H1 (cell line): ENCODE results near the gene CNTD1. TPM values are rescaled to one million over a fixed set of nuclear protein-coding genes. Genes with fewer than 3 reads are reported as not detected.

Experiments
- CTCF ChIA-PET: fragments of 300-600 bp; sonication (Branson Sonifier 250); formaldehyde crosslinking; loops from one replicate; lab custom pipeline; 2021; ENCODE audit not compliant: partially characterized antibody; lab: Charles Lee
- POLR2A ChIA-PET: fragments of 300-600 bp; sonication (Branson Sonifier 250); formaldehyde crosslinking; loops from one replicate; lab custom pipeline; 2021; ENCODE audit warnings: inconsistent platforms; ENCODE audit not compliant: partially characterized antibody; lab: Charles Lee
- DNase-seq, 2 experiments: peaks; one replicate each; pipeline versions ENCODE4 v3.0.0 to v3.0.0-alpha.2; 2010 to 2022; ENCODE audit warnings: low spot score in 2 of 2, low read depth in 1 of 2, mixed read lengths in 1 of 2
- FAIRE-seq: peaks from 2 replicates; lab custom pipeline; 2011; peaks lifted over from hg19 to GRCh38; lab: Jason Lieb, UNC
- H2AFZ ChIP-seq: 2 replicates; pipeline ENCODE4 v1.8.1; 2012; ENCODE audit warnings: low read length, inconsistent platforms
- H2AK5ac ChIP-seq: 2 replicates; pipeline ENCODE4 v1.6.1; 2013; ENCODE audit warnings: low read depth, low read length
- H2BK120ac ChIP-seq: replicated peaks from 2 replicates; pipeline ENCODE3; 2013; ENCODE audit warnings: low read depth, low read length, inconsistent platforms
- H2BK12ac ChIP-seq: 2 replicates; pipeline ENCODE4 v1.6.1; 2013; ENCODE audit warnings: low read depth, low read length
- H2BK15ac ChIP-seq: 2 replicates; pipeline ENCODE4 v1.6.1; 2013; ENCODE audit warnings: low read length
- H2BK20ac ChIP-seq: 2 replicates; pipeline ENCODE4 v1.6.1; 2013; ENCODE audit warnings: low read length
- H2BK5ac ChIP-seq: 2 replicates; pipeline ENCODE4 v1.6.1; 2013; ENCODE audit warnings: low read depth, low read length
- H3K14ac ChIP-seq: 2 replicates; pipeline ENCODE4 v1.6.1; 2013; ENCODE audit warnings: inconsistent platforms; ENCODE audit not compliant: insufficient read length
- H3K18ac ChIP-seq: 2 replicates; pipeline ENCODE4 v1.6.1; 2013; ENCODE audit warnings: low read length; ENCODE audit errors: extremely low read depth
- H3K23ac ChIP-seq: 2 replicates; pipeline ENCODE4 v1.6.1; 2013; ENCODE audit warnings: inconsistent platforms; ENCODE audit not compliant: insufficient read length
- H3K23me2 ChIP-seq: 2 replicates; pipeline ENCODE4 v1.6.1; 2013; ENCODE audit warnings: low read depth, low read length
- H3K27ac ChIP-seq: 2 replicates; pipeline ENCODE4 v1.6.1; 2011; ENCODE audit warnings: low read depth, low read length, inconsistent platforms
- H3K27me3 ChIP-seq, 4 experiments: replicated peaks in 1 of 4; 1 replicate in 1 of 4; 2 replicates in 3 of 4; pipeline versions ENCODE4 v1.6.1 to v1.8.1; 2011 to 2013; ENCODE audit warnings: low read length in 3 of 4, mild to moderate bottlenecking in 3 of 4, inconsistent platforms in 2 of 4, mixed read lengths in 2 of 4, moderate library complexity in 1 of 4; ENCODE audit not compliant: control insufficient read depth in 3 of 4, insufficient read depth in 3 of 4; ENCODE audit errors: extremely low read depth in 1 of 4
- H3K36me3 ChIP-seq, 4 experiments: 2 replicates each; pipeline versions ENCODE4 v1.6.1 to v1.8.1; 2011 to 2013; ENCODE audit warnings: mild to moderate bottlenecking in 4 of 4, low read length in 3 of 4, moderate library complexity in 2 of 4, control low read depth in 1 of 4, inconsistent platforms in 1 of 4; ENCODE audit not compliant: insufficient read depth in 4 of 4, control insufficient read depth in 2 of 4
- H3K4ac ChIP-seq: replicated peaks from 2 replicates; pipeline ENCODE3; 2013; ENCODE audit warnings: low read length, low read depth, mixed read lengths, inconsistent platforms; ENCODE audit not compliant: insufficient read length
- H3K4me1 ChIP-seq, 4 experiments: replicated peaks in 1 of 4; 1 replicate in 1 of 4; 2 replicates in 3 of 4; pipeline versions ENCODE4 v1.6.1 to v1.8.1; 2011 to 2013; ENCODE audit warnings: low read length in 3 of 4, inconsistent platforms in 2 of 4, mixed read lengths in 1 of 4; ENCODE audit not compliant: insufficient read depth in 4 of 4, control insufficient read depth in 3 of 4
- H3K4me2 ChIP-seq, 2 experiments: 2 replicates each; pipeline versions ENCODE4 v1.6.1 to v1.8.1; 2011 to 2013; ENCODE audit warnings: low read depth in 2 of 2, low read length in 2 of 2, control low read depth in 1 of 2, inconsistent platforms in 1 of 2, mild to moderate bottlenecking in 1 of 2; ENCODE audit not compliant: insufficient read depth in 1 of 2
- H3K4me3 ChIP-seq, 4 experiments: fragments of 200-600, 300-600 bp in 1 of 4; sonication (generic), shearing (Covaris generic), sonication (Bioruptor Twin) in 1 of 4; 2 replicates each; pipeline versions ENCODE4 v1.5.1 to v1.8.1; 2011 to 2016; ENCODE audit warnings: low read length in 4 of 4, low read depth in 3 of 4, control low read depth in 2 of 4, inconsistent platforms in 2 of 4, mild to moderate bottlenecking in 2 of 4, mixed read lengths in 1 of 4, moderate library complexity in 1 of 4; ENCODE audit not compliant: insufficient read depth in 2 of 4; ENCODE audit errors: extremely low read depth in 1 of 4
- H3K56ac ChIP-seq: replicated peaks from 2 replicates; pipeline ENCODE3; 2013; ENCODE audit warnings: low read depth, mild to moderate bottlenecking, mixed read lengths, low read length, inconsistent platforms; ENCODE audit not compliant: insufficient read length
- H3K79me1 ChIP-seq: 2 replicates; pipeline ENCODE4 v1.6.1; 2013; ENCODE audit warnings: low read depth, low read length, control low read depth
- H3K79me2 ChIP-seq, 2 experiments: 2 replicates each; pipeline versions ENCODE4 v1.6.1 to v1.8.1; 2012 to 2013; ENCODE audit warnings: low read length in 2 of 2, mild to moderate bottlenecking in 2 of 2, inconsistent platforms in 1 of 2; ENCODE audit not compliant: insufficient read depth in 2 of 2, control insufficient read depth in 1 of 2
- H3K9ac ChIP-seq, 4 experiments: replicated peaks in 1 of 4; 1 replicate in 1 of 4; 2 replicates in 3 of 4; pipeline versions ENCODE4 v1.6.1 to v1.8.1; 2011 to 2013; ENCODE audit warnings: low read depth in 3 of 4, low read length in 3 of 4, control low read depth in 2 of 4, mild to moderate bottlenecking in 2 of 4, moderate library complexity in 2 of 4, inconsistent platforms in 1 of 4; ENCODE audit errors: extremely low read depth in 1 of 4
- H3K9me3 ChIP-seq, 2 experiments: 2 replicates each; pipeline versions ENCODE4 v1.6.1 to v1.8.1; 2012 to 2013; ENCODE audit warnings: mild to moderate bottlenecking in 2 of 2, moderate library complexity in 2 of 2, control low read depth in 1 of 2, inconsistent platforms in 1 of 2, low read depth in 1 of 2, low read length in 1 of 2, mixed read lengths in 1 of 2; ENCODE audit not compliant: insufficient read depth in 2 of 2
- H4K20me1 ChIP-seq, 2 experiments: replicated peaks in 1 of 2; 2 replicates each; pipeline versions ENCODE3 to v1.8.1; 2011 to 2013; ENCODE audit warnings: inconsistent platforms in 2 of 2, low read length in 2 of 2, mild to moderate bottlenecking in 1 of 2; ENCODE audit not compliant: insufficient read depth in 2 of 2, control insufficient read depth in 1 of 2
- H4K5ac ChIP-seq: 2 replicates; pipeline ENCODE4 v1.6.1; 2013; ENCODE audit warnings: low read length, low read depth, mixed read lengths, inconsistent platforms; ENCODE audit not compliant: insufficient read length
- H4K8ac ChIP-seq: 2 replicates; pipeline ENCODE4 v1.8.0; 2013; ENCODE audit warnings: mild to moderate bottlenecking, moderate library complexity, low read length, inconsistent platforms; ENCODE audit not compliant: insufficient read depth; ENCODE audit errors: extremely low read depth
- H4K91ac ChIP-seq: replicated peaks from 2 replicates; pipeline ENCODE3; 2013; ENCODE audit warnings: low read length, mixed read lengths, inconsistent platforms; ENCODE audit not compliant: insufficient read length
- ATF2 ChIP-seq: IDR thresholded peaks from 2 replicates; pipeline ENCODE4 v1.6.1; 2012; ENCODE audit warnings: low read length, inconsistent platforms
- ATF3 ChIP-seq: IDR thresholded peaks from 2 replicates; pipeline ENCODE4 v1.6.1; 2011; ENCODE audit warnings: low read depth, mild to moderate bottlenecking, low read length; ENCODE audit not compliant: insufficient read depth
- BRCA1 ChIP-seq: IDR thresholded peaks from 2 replicates; pipeline ENCODE4 v1.6.1; 2012; ENCODE audit warnings: low read depth, low read length, improper control_type of control experiment
- CHD2 ChIP-seq: IDR thresholded peaks from 2 replicates; pipeline ENCODE4 v1.6.1; 2012; ENCODE audit warnings: low read length, improper control_type of control experiment
- KDM4A ChIP-seq: IDR thresholded peaks from one replicate; pipeline ENCODE4 v1.7.1; 2012; ENCODE audit warnings: low read depth, mild to moderate bottlenecking, moderate library complexity, low read length, inconsistent platforms; ENCODE audit not compliant: severe bottlenecking
- MAFK ChIP-seq: IDR thresholded peaks from 2 replicates; pipeline ENCODE4 v1.6.1; 2012; ENCODE audit warnings: low read depth, mild to moderate bottlenecking, improper control_type of control experiment, low read length
- SIRT6 ChIP-seq: IDR thresholded peaks from one replicate; pipeline ENCODE4 v1.7.1; 2012; ENCODE audit warnings: low read length, inconsistent platforms
- SRF ChIP-seq: IDR thresholded peaks from 2 replicates; pipeline ENCODE4 v1.6.1; 2011; ENCODE audit warnings: mild to moderate bottlenecking, low read depth, low read length, moderate library complexity
- TCF12 ChIP-seq: IDR thresholded peaks from 2 replicates; pipeline ENCODE4 v1.6.1; 2011; ENCODE audit warnings: low read depth, mild to moderate bottlenecking, low read length
- WGBS, 2 experiments: shearing (Covaris generic) in 1 of 2; methylation state at CpG; one replicate each; pipeline versions ENCODE4 v1.1.6 to v1.1.7; 2013 to 2015; ENCODE audit warnings: low lambda C conversion rate in 2 of 2, mixed read lengths in 2 of 2, inconsistent platforms in 1 of 2, low coverage in 1 of 2, missing lambda C conversion rate in 1 of 2; ENCODE audit not compliant: insufficient replicate concordance in 2 of 2, insufficient coverage in 1 of 2, insufficient read length in 1 of 2; ENCODE audit errors: extremely low coverage in 1 of 2, missing lambda C conversion rate in 1 of 2; 5-methylcytosine and 5-hydroxymethylcytosine counted together
- polyA plus RNA-seq, 7 experiments: library from polyadenylated mRNA; depleted of rRNA in 3 of 7; stranded (reverse) in 5 of 7; unstranded in 2 of 7; fragments of >200 nt in 5 of 7; fragments of 200-250 nt in 2 of 7; gene quantifications; 1 replicate in 5 of 7; 2 replicates in 1 of 7; 4 replicates in 1 of 7; pipeline versions ENCODE4 v1.2.1 to v1.2.3, GENCODE V29; 2011 to 2013; ENCODE audit warnings: missing spikeins in 2 of 7, mixed read lengths in 2 of 7
- total RNA-seq: library from RNA; stranded (reverse); fragmentation: NEBNext Ultra II Directional; extraction: Animal tissue kit (Norgen Biotek cat#: 25700); gene quantifications from 2 replicates; pipeline ENCODE4 v1.2.1, GENCODE V29; 2021

Gene CNTD1
- total and polyA plus RNA-seq, 2 of the 8 experiments (the other 6 are each of a cell fraction or from before 2014, with no cell fraction given), result not detected

GRCh38 chr17:42844761-42845555 lies 46.3 kb downstream of the CNTD1 start:
- Histone ChIP-seq H2BK20ac (no peak overlapping the region), H2BK120ac (no peak overlapping the region), H3K4me2 (no peak overlapping the region), H3K56ac (no peak overlapping the region), H3K79me1 (no peaks in the 10 kb centered on the region), H4K8ac (no peak overlapping the region; the same call in 1 of the 2 replicates), H3K18ac (no peak overlapping the region), H3K4ac (no peak overlapping the region), H3K9me3 (no peaks in the 10 kb centered on the region), H3K36me3 (peaks cover 23 to 55% (median 39%) of the 10 kb centered on the region in 4 experiments), H2BK5ac (no peak overlapping the region), H4K20me1 (peaks cover 13 to 19% of the 10 kb centered on the region in 2 experiments), H3K4me1 (no peaks in the 10 kb centered on the region; a peak in 1 of 7 replicates), H3K9ac (no peak overlapping the region), H2AFZ (no peak overlapping the region), H3K23me2 (no peaks in the 10 kb centered on the region), H4K91ac (no peak overlapping the region), H3K27me3 (no peaks in the 10 kb centered on the region; a peak in 1 of 7 replicates), H3K4me3 (no peak overlapping the region), H2BK12ac (no peak overlapping the region), H3K27ac (no peak overlapping the region), H4K5ac (no peak overlapping the region), H2BK15ac (no peak overlapping the region), H2AK5ac (no peak overlapping the region), H3K23ac (no peak overlapping the region), H3K79me2 (no peaks in the 10 kb centered on the region), H3K14ac (no peak overlapping the region)
- WGBS, 2 experiments, result 96% methylated on average over 22 of the region's 24 CpGs; no CpG with 5 or more reads in 1 of the 2 experiments
- FAIRE-seq (no peak), DNase-seq (no peak)
- POLR2A ChIA-PET, result interaction anchor here (0.6 to 10.4 kb wide), 22 partner anchors 9 to 194 kb away, joined by 3 to 111 read pairs (median 4); partner anchors contain the start of genes AARSD1, BECN1, PSME3 and RPL27
- CTCF ChIA-PET, result interaction anchor here (0.6 to 8.9 kb wide), 18 partner anchors 9 to 131 kb away, joined by 3 to 141 read pairs (median 5); no protein-coding TSS in a partner anchor
- no peak for TF ChIP-seq CHD2
- TF ChIP-seq ATF2, result no peak
- no peak for TF ChIP-seq MAFK
- no peak for TF ChIP-seq SIRT6
- no peak for TF ChIP-seq TCF12
- TF ChIP-seq ATF3, result no peak
- no peak for TF ChIP-seq SRF
- TF ChIP-seq BRCA1, result no peak
- TF ChIP-seq KDM4A, result no peak
